Measurements from ENCODE around the gene TEAD1.

Gene TEAD1

GRCh38 chr11:12817681-12818332 is 143.6 kb downstream of the TEAD1 start:
- DNase-seq = no peak

- no peak for DNase-seq
Measured at GRCh38 chr11:12818333-12819015, 144.3 kb downstream of the TEAD1 start.

- DNase-seq = no peak
Measured at GRCh38 chr11:12822392-12823022, 148.3 kb downstream of the TEAD1 start.

GRCh38 chr11:12824281-12825041 is 150.2 kb downstream of the TEAD1 start:
- DNase-seq = no peak

GRCh38 chr11:12826441-12826840 is 152.2 kb downstream of the TEAD1 start:
- DNase-seq = no peak

GRCh38 chr11:12827369-12827768 is 153.1 kb downstream of the TEAD1 start:
- no peak for DNase-seq

GRCh38 chr11:12827929-12828812 is 153.9 kb downstream of the TEAD1 start:
- no peak for DNase-seq

GRCh38 chr11:12829131-12829530 is 154.9 kb downstream of the TEAD1 start:
- DNase-seq = no peak

- no peak for DNase-seq
Measured at GRCh38 chr11:12829540-12830314, 155.5 kb downstream of the TEAD1 start.

GRCh38 chr11:12831471-12832202 is 157.4 kb downstream of the TEAD1 start:
- DNase-seq = no peak

GRCh38 chr11:12832480-12833224 is 158.4 kb downstream of the TEAD1 start:
- DNase-seq = no peak

GRCh38 chr11:12834166-12834565 is 159.9 kb downstream of the TEAD1 start:
- no peak for DNase-seq

- no peak for DNase-seq
Measured at GRCh38 chr11:12834630-12835029, 160.4 kb downstream of the TEAD1 start.

- no peak for DNase-seq
Measured at GRCh38 chr11:12835286-12835685, 161.1 kb downstream of the TEAD1 start.

- no peak for DNase-seq
Measured at GRCh38 chr11:12838463-12839123, 164.4 kb downstream of the TEAD1 start.

- no peak for DNase-seq
Measured at GRCh38 chr11:12840871-12841660, 166.8 kb downstream of the TEAD1 start.

- DNase-seq = no peak
Measured at GRCh38 chr11:12841946-12842630, 167.9 kb downstream of the TEAD1 start.
